MM.1S (cell line): ENCODE measurements around the gene HPSE2.

Experiments used
- DNase-seq: peaks from one replicate; pipeline ENCODE4 v3.0.0-alpha.2; 2015
- H2AFZ ChIP-seq: fragments of 300-600 bp; sonication (generic); 2 replicates; pipeline ENCODE4 v1.6.0; 2016; ENCODE audit warnings: antibody characterized with exemption, low read length
- H3F3A ChIP-seq: fragments of 300-600 bp; sonication (generic); 2 replicates; pipeline ENCODE4 v1.6.1; 2016; ENCODE audit warnings: mild to moderate bottlenecking, antibody characterized with exemption, low read length, moderate library complexity, mixed read lengths; ENCODE audit not compliant: insufficient read depth
- H3K27ac ChIP-seq: fragments of 300-600 bp; sonication (generic); 2 replicates; pipeline ENCODE4 v1.5.1; 2016; ENCODE audit warnings: mild to moderate bottlenecking, low read length
- H3K27me3 ChIP-seq: fragments of 300-600 bp; sonication (generic); replicated peaks from 2 replicates; pipeline ENCODE4 v1.6.0; 2016; ENCODE audit warnings: low read length; ENCODE audit not compliant: insufficient read depth
- H3K36me3 ChIP-seq: fragments of 300-600 bp; sonication (generic); replicated peaks from 2 replicates; pipeline ENCODE4 v1.6.1; 2016; ENCODE audit warnings: mild to moderate bottlenecking, low read length, mixed read lengths; ENCODE audit not compliant: insufficient read depth
- H3K4me1 ChIP-seq: fragments of 300-600 bp; sonication (generic); 2 replicates; pipeline ENCODE4 v1.6.1; 2016; ENCODE audit warnings: low read length, mixed read lengths
- H3K4me2 ChIP-seq: fragments of 300-600 bp; sonication (generic); 2 replicates; pipeline ENCODE4 v1.6.0; 2016; ENCODE audit warnings: low read depth, low read length
- H3K4me3 ChIP-seq: fragments of 300-600 bp; sonication (generic); 2 replicates; pipeline ENCODE4 v1.5.1; 2016; ENCODE audit warnings: low read length, mixed read lengths
- H3K79me2 ChIP-seq: fragments of 300-600 bp; sonication (generic); 2 replicates; pipeline ENCODE4 v1.6.1; 2016; ENCODE audit warnings: mixed run types, low read length, mixed read lengths
- H3K9ac ChIP-seq: fragments of 300-600 bp; sonication (generic); 2 replicates; pipeline ENCODE4 v1.6.1; 2016; ENCODE audit warnings: low read length, mixed read lengths
- H3K9me2 ChIP-seq: fragments of 300-600 bp; sonication (generic); replicated peaks from 2 replicates; pipeline ENCODE4 v1.6.1; 2016; ENCODE audit warnings: mild to moderate bottlenecking, low read length, mixed read lengths; ENCODE audit not compliant: insufficient read depth
- H3K9me3 ChIP-seq: fragments of 300-600 bp; sonication (generic); replicated peaks from 2 replicates; pipeline ENCODE4 v1.6.1; 2016; ENCODE audit warnings: mild to moderate bottlenecking, low read length, mixed read lengths; ENCODE audit not compliant: insufficient read depth
- H4K20me1 ChIP-seq: fragments of 300-600 bp; sonication (generic); 2 replicates; pipeline ENCODE4 v1.6.1; 2016; ENCODE audit warnings: mild to moderate bottlenecking, low read length, moderate library complexity, mixed read lengths; ENCODE audit not compliant: insufficient read depth
- CTCF ChIP-seq: fragments of 300-600 bp; sonication (generic); IDR thresholded peaks from 2 replicates; pipeline ENCODE4 v1.5.1; 2016; ENCODE audit warnings: antibody characterized with exemption, low read length, mixed read lengths
- EZH2 ChIP-seq: fragments of 300-600 bp; sonication (generic); optimal IDR thresholded peaks from 2 replicates; pipeline ENCODE3; 2017; ENCODE audit warnings: low read depth, mild to moderate bottlenecking, antibody characterized with exemption, low read length, mixed read lengths
- EZH2phosphoT487 ChIP-seq: fragments of 300-600 bp; sonication (generic); IDR thresholded peaks from 2 replicates; pipeline ENCODE4 v1.6.1; 2018; ENCODE audit warnings: antibody characterized with exemption, low read length

HPSE2 gene

GRCh38 chr10:98456686-98457482 lies 778.8 kb downstream of the HPSE2 start:
- no peak for DNase-seq
- Histone ChIP-seq H3K9me3 (no peaks in the 10 kb centered on the region), H3K4me3 (no peak overlapping the region), H3K27me3 (no peaks in the 10 kb centered on the region), H3K27ac (no peak overlapping the region), H4K20me1 (no peaks in the 10 kb centered on the region), H3K79me2 (no peaks in the 10 kb centered on the region), H2AFZ (no peak overlapping the region), H3K9ac (no peak overlapping the region), H3K4me1 (no peaks in the 10 kb centered on the region), H3F3A (no peaks in the 10 kb centered on the region), H3K36me3 (no peaks in the 10 kb centered on the region), H3K9me2 (no peaks in the 10 kb centered on the region), H3K4me2 (no peak overlapping the region)
- TF ChIP-seq CTCF (no peak), EZH2 (no peak), EZH2phosphoT487 (no peak)

GRCh38 chr10:98456043-98456570 lies 779.5 kb downstream of the HPSE2 start:
- no peak overlapping the region for H3K27ac ChIP-seq

GRCh38 chr10:98453729-98454128 lies 781.9 kb downstream of the HPSE2 start:
- H3K4me2 ChIP-seq = no peak overlapping the region
- H3K36me3 ChIP-seq = no peaks in the 10 kb centered on the region
- no peaks in the 10 kb centered on the region for H3K4me1 ChIP-seq
- H3K79me2 ChIP-seq = no peaks in the 10 kb centered on the region
- no peaks in the 10 kb centered on the region for H4K20me1 ChIP-seq
- H3K9me2 ChIP-seq = no peaks in the 10 kb centered on the region
- no peak overlapping the region for H3K27ac ChIP-seq
- no peaks in the 10 kb centered on the region for H3K27me3 ChIP-seq
- no peak overlapping the region for H3K4me3 ChIP-seq
- H2AFZ ChIP-seq = no peak overlapping the region
- no peak for TF ChIP-seq EZH2phosphoT487
- TF ChIP-seq EZH2 = no peak
- no peak for TF ChIP-seq CTCF
- no peak for DNase-seq
- no peaks in the 10 kb centered on the region for H3F3A ChIP-seq
- H3K9me3 ChIP-seq = no peaks in the 10 kb centered on the region
- H3K9ac ChIP-seq = no peak overlapping the region

More at GRCh38 chr10:98456043-98456570, 779.5 kb downstream of the HPSE2 start:
- Histone ChIP-seq H3K79me2 (no peaks in the 10 kb centered on the region), H3K9me2 (no peaks in the 10 kb centered on the region), H3K4me3 (no peak overlapping the region), H3K4me1 (no peaks in the 10 kb centered on the region), H2AFZ (no peak overlapping the region), H3K36me3 (no peaks in the 10 kb centered on the region), H3K9ac (no peak overlapping the region), H3K27me3 (no peaks in the 10 kb centered on the region), H4K20me1 (no peaks in the 10 kb centered on the region), H3K4me2 (no peak overlapping the region), H3K9me3 (no peaks in the 10 kb centered on the region), H3F3A (no peaks in the 10 kb centered on the region)
- TF ChIP-seq CTCF = no peak
- no peak for TF ChIP-seq EZH2
- TF ChIP-seq EZH2phosphoT487 = no peak
- DNase-seq = no peak
